ENCODE data around the gene GRPEL2. TPM values are rescaled to one million over a fixed set of nuclear protein-coding genes. Genes with fewer than 3 reads are reported as not detected.

GRPEL2 gene
- total RNA-seq, 1 experiment from 2014 or later, result 36.8 TPM

GRCh38 chr5:149362541-149362940 is 17.2 kb downstream of the GRPEL2 start:
- Mint-ChIP-seq H3K36me3 (ENCODE audit: insufficient read depth, unreplicated experiment) (no peaks in the 10 kb centered on the region), H3K27ac (ENCODE audit: unreplicated experiment) (no peak overlapping the region), H3K9me3 (ENCODE audit: unreplicated experiment) (no peaks in the 10 kb centered on the region), H3K4me1 (ENCODE audit: low read depth, unreplicated experiment) (no peaks in the 10 kb centered on the region), H3K4me3 (ENCODE audit: unreplicated experiment) (no peak overlapping the region), H3K27me3 (ENCODE audit: insufficient read depth, unreplicated experiment) (no peaks in the 10 kb centered on the region)
- peaks cover 4% of the 10 kb centered on the region; the same call in 1 of the 2 replicates for H3K4me1 ChIP-seq
- no peaks in the 10 kb centered on the region for H3K36me3 ChIP-seq (ENCODE audit: control insufficient read depth, insufficient read depth, low read length)
- H3K27me3 ChIP-seq (replicated peaks; ENCODE audit: control insufficient read depth, insufficient read depth, low read length), result no peaks in the 10 kb centered on the region
- H3K9me3 ChIP-seq, result no peaks in the 10 kb centered on the region
- ChIA-PET POLR2A (no interaction called here), CTCF (no interaction called here)
- no peak for TF ChIP-seq CTCF (IDR thresholded peaks at IDR 0.05; ENCODE audit: insufficient read depth in 1 of 2, low read depth in 1 of 2, low read length in 1 of 2, severe bottlenecking in 1 of 2, unreplicated experiment in 1 of 2)
- no peak for DNase-seq
- no TSS peak for BruUV-seq (replicated peaks)
- intact Hi-C loops (cut with micrococcal nuclease; ENCODE audit: unreplicated experiment), result no loop called here
- no peak overlapping the region for H3K4me3 ChIP-seq (ENCODE audit: low read depth, low read length)

GRCh38 chr5:149363358-149363757 is 18.1 kb downstream of the GRPEL2 start:
- H3K27ac Mint-ChIP-seq (ENCODE audit: unreplicated experiment), result no peak overlapping the region
- no peak overlapping the region for H3K4me3 Mint-ChIP-seq (ENCODE audit: unreplicated experiment)
- Histone ChIP-seq H3K9me3 (no peaks in the 10 kb centered on the region), H3K4me1 (peaks cover 4% of the 10 kb centered on the region; the same call in 1 of the 2 replicates), H3K36me3 (ENCODE audit: control insufficient read depth, insufficient read depth, low read length) (no peaks in the 10 kb centered on the region), H3K27me3 (replicated peaks; ENCODE audit: control insufficient read depth, insufficient read depth, low read length) (no peaks in the 10 kb centered on the region), H3K4me3 (ENCODE audit: low read depth, low read length) (no peak overlapping the region)
- H3K27me3 Mint-ChIP-seq (ENCODE audit: insufficient read depth, unreplicated experiment), result no peaks in the 10 kb centered on the region
- DNase-seq, result no peak
- H3K36me3 Mint-ChIP-seq (ENCODE audit: insufficient read depth, unreplicated experiment), result no peaks in the 10 kb centered on the region
- BruUV-seq (replicated peaks), result no TSS peak
- H3K4me1 Mint-ChIP-seq (ENCODE audit: low read depth, unreplicated experiment), result no peaks in the 10 kb centered on the region
- ChIA-PET CTCF (no interaction called here), POLR2A (no interaction called here)
- no peak for TF ChIP-seq CTCF (IDR thresholded peaks at IDR 0.05; ENCODE audit: insufficient read depth in 1 of 2, low read depth in 1 of 2, low read length in 1 of 2, severe bottlenecking in 1 of 2, unreplicated experiment in 1 of 2)
- H3K9me3 Mint-ChIP-seq (ENCODE audit: unreplicated experiment), result no peaks in the 10 kb centered on the region
- intact Hi-C loops (cut with micrococcal nuclease; ENCODE audit: unreplicated experiment), result no loop called here

- TF ChIP-seq CTCF (IDR thresholded peaks at IDR 0.05; ENCODE audit: insufficient read depth in 1 of 2, low read depth in 1 of 2, low read length in 1 of 2, severe bottlenecking in 1 of 2, unreplicated experiment in 1 of 2), result no peak
- Mint-ChIP-seq H3K4me1 (ENCODE audit: low read depth, unreplicated experiment) (no peaks in the 10 kb centered on the region), H3K9me3 (ENCODE audit: unreplicated experiment) (no peaks in the 10 kb centered on the region), H3K4me3 (ENCODE audit: unreplicated experiment) (no peak overlapping the region), H3K27ac (ENCODE audit: unreplicated experiment) (no peak overlapping the region), H3K36me3 (ENCODE audit: insufficient read depth, unreplicated experiment) (no peaks in the 10 kb centered on the region), H3K27me3 (ENCODE audit: insufficient read depth, unreplicated experiment) (no peaks in the 10 kb centered on the region)
- Histone ChIP-seq H3K27me3 (replicated peaks; ENCODE audit: control insufficient read depth, insufficient read depth, low read length) (no peaks in the 10 kb centered on the region), H3K4me1 (peaks cover 4% of the 10 kb centered on the region; the same call in 1 of the 2 replicates), H3K4me3 (ENCODE audit: low read depth, low read length) (no peak overlapping the region), H3K36me3 (ENCODE audit: control insufficient read depth, insufficient read depth, low read length) (no peaks in the 10 kb centered on the region), H3K9me3 (no peaks in the 10 kb centered on the region)
- CTCF ChIA-PET, result no interaction called here
- intact Hi-C loops (cut with micrococcal nuclease; ENCODE audit: unreplicated experiment), result no loop called here
- POLR2A ChIA-PET, result no interaction called here
- no peak for DNase-seq
- no TSS peak for BruUV-seq (replicated peaks)
These were observed 18.6 kb downstream of the GRPEL2 start for GRCh38 chr5:149363936-149364335.

Measured in Caco-2 (cell line).